PFSK-1 (cell line): ENCODE measurements around the gene USP7.

Experiments used
- POLR2AphosphoS5 ChIP-seq: IDR thresholded peaks from 2 replicates; pipeline ENCODE4 v1.6.1; 2012; ENCODE audit warnings: low read depth, mild to moderate bottlenecking, control low read depth, low read length, moderate library complexity
- REST ChIP-seq, 2 experiments: IDR thresholded peaks; 2 replicates each; pipeline versions ENCODE4 v1.6.1 to v1.8.0; 2011 to 2012; ENCODE audit warnings: low read depth in 2 of 2, low read length in 2 of 2, control low read depth in 1 of 2, inconsistent platforms in 1 of 2, mild to moderate bottlenecking in 1 of 2, moderate library complexity in 1 of 2; ENCODE audit not compliant: insufficient read depth in 1 of 2
- SIN3A ChIP-seq: IDR thresholded peaks from 2 replicates; pipeline ENCODE4 v1.6.1; 2012; ENCODE audit warnings: mild to moderate bottlenecking, low read length, moderate library complexity, borderline replicate concordance; ENCODE audit not compliant: insufficient read depth
- TAF1 ChIP-seq: IDR thresholded peaks from 2 replicates; pipeline ENCODE4 v1.6.1; 2012; ENCODE audit warnings: low read length, control low read depth, borderline replicate concordance; ENCODE audit not compliant: insufficient read depth

GRCh38 chr16:8950580-8951077 lies 13.1 kb downstream of the USP7 start:
- TF ChIP-seq POLR2AphosphoS5, result no peak
- TF ChIP-seq TAF1, result no peak
- no peak for TF ChIP-seq REST (IDR thresholded peaks at IDR 0.05; ENCODE audit: insufficient read depth in 1 of 2, low read depth in 2 of 2, low read length in 2 of 2)
- no peak for TF ChIP-seq SIN3A
